ENCODE results near the gene TGFB3. TPM values are rescaled to one million over a fixed set of nuclear protein-coding genes. Genes with fewer than 3 reads are reported as not detected.
A peak's percentile ranks its signal among the peaks of the same experiment; 100 is the strongest.

The TGFB3 gene
- total RNA-seq, 8 experiments from 2014 or later = 0.96 to 21.7 (median 3.6) TPM

DNA sequence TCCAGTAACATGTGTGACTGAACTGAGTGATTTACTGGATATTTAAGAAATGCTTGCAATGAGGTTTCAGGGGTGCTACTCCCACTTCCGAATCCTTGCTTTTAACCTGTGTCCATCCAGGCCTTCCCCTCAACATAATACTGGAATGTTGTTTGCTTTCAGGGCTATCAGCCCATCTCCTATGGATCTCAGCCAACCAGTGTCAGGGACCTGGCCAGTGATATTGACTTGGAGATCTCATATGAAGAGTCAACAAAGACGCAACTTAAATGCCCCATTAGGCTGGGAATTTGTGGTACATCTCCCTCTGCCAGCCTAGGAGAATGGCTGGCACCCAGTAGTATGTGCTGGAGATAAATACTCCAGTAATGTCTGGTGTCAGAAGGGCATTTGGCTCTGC, 2.9 kb upstream of the TGFB3 start:
- Histone ChIP-seq H3K4me1 (replicated peaks in 1 of 2) (peaks cover 7 to 11% of the 10 kb centered on the region in 2 donors), H3K27ac (no peak overlapping the region), H3K4me3 (no peak overlapping the region)
- 60 to 100% (median 83%) methylated on average over 1 to 2 of the region's 2 CpGs; no CpG with 5 or more reads in 7 of the 10 experiments for WGBS, 10 experiments
- in situ Hi-C loops (cut with MboI; ENCODE audit: low pct_unique_long_range_greater_than_20kb in 2 of 9, low sequenced_read_pairs in 9 of 9, unreplicated experiment in 9 of 9) = loop anchor here in 6 of 9 experiments (10.0 to 25.0 kb wide), 3 partner anchors 80 to 272 kb away; no protein-coding TSS in a partner anchor
- ATAC-seq (replicated peaks in 6 of 8) = no peak

GRCh38 chr14:75983019-75983358, 1.2 kb upstream of the TGFB3 start:
- 29 to 81% (median 40%) methylated on average over 1 to 6 of the region's 7 CpGs; no CpG with 5 or more reads in 3 of the 10 experiments for WGBS, 10 experiments
- Histone ChIP-seq H3K27ac (no peak overlapping the region), H3K4me1 (replicated peaks in 1 of 2) (peaks cover 7 to 11% of the 10 kb centered on the region in 2 donors), H3K4me3 (peak overlapping the region in 3 of 5 donors; percentile 61 to 78 (median 63))
- in situ Hi-C loops (cut with MboI; ENCODE audit: low pct_unique_long_range_greater_than_20kb in 2 of 9, low sequenced_read_pairs in 9 of 9, unreplicated experiment in 9 of 9) = loop anchor here in 6 of 9 experiments (10.0 to 25.0 kb wide), 3 partner anchors 78 to 271 kb away; no protein-coding TSS in a partner anchor
- ATAC-seq (replicated peaks in 6 of 8) = no peak

DNA sequence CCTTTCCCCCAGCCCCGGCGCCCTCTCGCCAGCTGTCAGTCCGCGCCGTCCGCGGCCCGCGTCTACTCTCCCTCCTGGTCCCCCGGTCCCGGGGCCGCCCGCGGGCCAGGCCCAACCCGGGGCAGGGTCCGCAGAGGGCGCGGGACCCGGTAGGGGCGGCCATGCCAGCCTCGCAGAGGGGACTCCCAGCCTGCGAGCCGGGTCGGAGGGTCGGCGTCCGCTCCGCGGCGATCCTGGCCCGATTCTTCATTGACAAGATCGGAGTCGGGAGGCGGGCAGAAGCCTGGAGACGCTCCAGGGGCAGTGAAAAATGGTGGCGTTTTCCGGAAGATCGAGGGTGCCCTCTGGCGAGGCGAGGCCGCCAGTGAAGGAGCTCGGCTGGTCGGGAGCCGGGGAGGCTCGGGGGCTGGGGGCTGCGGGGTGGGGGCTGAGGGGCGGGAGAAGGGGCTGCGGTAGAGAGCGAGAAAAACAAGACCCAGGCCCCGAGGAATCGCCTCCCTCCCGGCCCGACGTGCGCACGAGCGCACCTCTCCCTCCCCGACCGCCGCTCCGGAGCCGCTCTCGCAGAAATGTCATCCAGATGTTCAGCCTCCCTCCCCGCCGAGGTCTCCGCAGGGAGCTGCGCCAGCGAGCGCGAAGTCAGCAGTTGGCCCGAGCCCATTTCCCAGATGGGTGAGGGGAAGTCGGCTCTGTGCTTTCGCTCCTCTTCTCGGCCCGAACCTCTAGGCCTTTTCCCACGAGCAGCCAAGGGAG, 647 bp upstream of the TGFB3 start:
- Histone ChIP-seq H3K4me3 (peak overlapping the region; percentile 61 to 94 (median 63)), H3K4me1 (replicated peaks in 1 of 2) (peaks cover 7 to 11% of the 10 kb centered on the region in 2 donors), H3K27ac (peak overlapping the region in 1 of 2 donors; percentile 24)
- WGBS, 10 experiments = 0% methylated on average over 2 to 9 of the region's 77 CpGs; no CpG with 5 or more reads in 7 of the 10 experiments
- in situ Hi-C loops (cut with MboI; ENCODE audit: low pct_unique_long_range_greater_than_20kb in 2 of 9, low sequenced_read_pairs in 9 of 9, unreplicated experiment in 9 of 9) = loop anchor here in 6 of 9 experiments (10.0 to 25.0 kb wide), 3 partner anchors 78 to 270 kb away; no protein-coding TSS in a partner anchor
- ATAC-seq (replicated peaks in 6 of 8) = peak; percentile 25 to 83 (median 76)

DNA sequence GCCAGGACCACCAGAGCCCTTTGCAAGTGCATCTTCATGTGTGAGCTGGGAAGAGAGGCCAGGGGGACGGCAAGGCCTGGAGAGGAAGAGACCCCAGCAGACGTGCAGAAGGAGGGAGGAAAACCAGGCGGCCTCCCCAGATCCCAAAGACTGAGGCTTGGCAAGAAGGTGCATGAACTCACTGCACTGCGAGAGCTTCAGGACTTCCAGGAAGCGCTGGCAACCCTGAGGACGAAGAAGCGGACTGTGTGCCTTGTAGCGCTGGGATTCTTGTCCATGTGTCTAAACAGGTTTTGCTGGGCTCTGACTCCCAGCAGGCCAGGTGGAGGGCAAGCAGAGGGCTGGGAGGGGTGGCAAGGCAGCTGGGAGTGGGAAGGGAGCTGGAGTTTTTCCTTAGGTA, 939 bp downstream of the TGFB3 start:
- 18 to 100% (median 80%) methylated on average over 1 to 5 of the region's 8 CpGs; no CpG with 5 or more reads in 5 of the 10 experiments for WGBS, 10 experiments
- Histone ChIP-seq H3K27ac (no peak overlapping the region), H3K4me3 (no peak overlapping the region), H3K4me1 (replicated peaks in 1 of 2) (peaks cover 4 to 7% of the 10 kb centered on the region in 2 donors)
- no peak for ATAC-seq (replicated peaks in 6 of 8)
- in situ Hi-C loops (cut with MboI; ENCODE audit: low pct_unique_long_range_greater_than_20kb in 2 of 9, low sequenced_read_pairs in 9 of 9, unreplicated experiment in 9 of 9) = loop anchor here in 6 of 9 experiments (10.0 to 25.0 kb wide), 3 partner anchors 76 to 269 kb away; no protein-coding TSS in a partner anchor

GRCh38 chr14:75979648-75980565, 1.9 kb downstream of the TGFB3 start:
- Histone ChIP-seq H3K27ac (no peak overlapping the region), H3K4me1 (replicated peaks in 1 of 2) (peaks cover 4 to 7% of the 10 kb centered on the region in 2 donors), H3K4me3 (no peak overlapping the region)
- ATAC-seq (replicated peaks in 6 of 8) = no peak
- WGBS, 10 experiments = 0 to 100% (median 76%) methylated on average over 2 to 9 of the region's 27 CpGs; no CpG with 5 or more reads in 5 of the 10 experiments
- in situ Hi-C loops (cut with MboI; ENCODE audit: low pct_unique_long_range_greater_than_20kb in 2 of 9, low sequenced_read_pairs in 9 of 9, unreplicated experiment in 9 of 9) = loop anchor here in 7 of 9 experiments (10.0 to 25.0 kb wide), 4 partner anchors 65 to 268 kb away; no protein-coding TSS in a partner anchor

GRCh38 chr14:75979071-75979571, 2.7 kb downstream of the TGFB3 start:
- in situ Hi-C loops (cut with MboI; ENCODE audit: low pct_unique_long_range_greater_than_20kb in 2 of 9, low sequenced_read_pairs in 9 of 9, unreplicated experiment in 9 of 9) = loop anchor here in 5 of 9 experiments (10.0 to 25.0 kb wide), 3 partner anchors 64 to 267 kb away; no protein-coding TSS in a partner anchor
- 38 to 80% methylated on average over 1 to 4 of the region's 14 CpGs; no CpG with 5 or more reads in 8 of the 10 experiments for WGBS, 10 experiments
- Histone ChIP-seq H3K4me3 (no peak overlapping the region), H3K27ac (no peak overlapping the region), H3K4me1 (replicated peaks in 1 of 2) (peaks cover 4 to 7% of the 10 kb centered on the region in 2 donors)
- ATAC-seq (replicated peaks in 6 of 8) = peak in 3 of 8 experiments; percentile 1 to 8 (median 3)

DNA sequence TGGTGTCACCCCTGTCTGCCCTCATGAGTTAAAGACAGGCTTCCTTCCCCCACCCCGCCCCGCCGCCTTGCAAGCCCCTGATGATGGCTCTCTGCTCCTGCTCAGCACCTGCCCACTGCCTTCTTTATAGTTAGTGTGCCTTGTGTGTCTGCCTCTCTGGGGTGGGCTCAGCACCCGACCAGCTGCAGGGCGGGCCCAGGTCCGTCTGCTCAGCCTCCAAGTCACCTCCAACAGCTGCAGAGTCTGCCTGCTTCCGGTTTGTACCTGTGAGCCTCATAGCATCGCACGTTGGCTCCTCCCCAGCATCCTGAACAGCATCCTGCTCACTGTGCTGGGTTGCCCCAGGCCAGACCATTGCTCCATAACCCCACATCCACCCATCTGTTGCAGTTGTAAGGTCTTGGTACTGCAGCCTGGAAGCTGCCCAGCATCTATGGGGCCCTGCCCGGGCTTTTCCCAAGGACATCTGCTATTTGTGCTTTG, 3.5 kb downstream of the TGFB3 start:
- ATAC-seq (replicated peaks in 6 of 8) = peak in 1 of 8 experiments; percentile 1
- H3K4me3 ChIP-seq = no peak overlapping the region
- no peak overlapping the region for H3K27ac ChIP-seq

GRCh38 chr14:75977582-75977943, 4.2 kb downstream of the TGFB3 start:
- no peak overlapping the region for H3K27ac ChIP-seq
- 0 to 100% (median 54%) methylated on average over 1 to 3 of the region's 3 CpGs for WGBS, 10 experiments
- H3K4me1 ChIP-seq (replicated peaks in 1 of 2) = peaks cover 4 to 10% of the 10 kb centered on the region in 2 donors
- in situ Hi-C loops (cut with MboI; ENCODE audit: low pct_unique_long_range_greater_than_20kb in 2 of 9, low sequenced_read_pairs in 9 of 9, unreplicated experiment in 9 of 9) = loop anchor here in 5 of 9 experiments (10.0 to 25.0 kb wide), 3 partner anchors 63 to 265 kb away; no protein-coding TSS in a partner anchor
- no peak for ATAC-seq (replicated peaks in 6 of 8)
- no peak overlapping the region for H3K4me3 ChIP-seq

More for the DNA sequence above, 3.5 kb downstream of the TGFB3 start:
- H3K4me1 ChIP-seq (replicated peaks in 1 of 2) = peaks cover 4 to 8% of the 10 kb centered on the region in 2 donors
- 100% methylated on average over 1 to 2 of the region's 10 CpGs; no CpG with 5 or more reads in 8 of the 10 experiments for WGBS, 10 experiments
- in situ Hi-C loops (cut with MboI; ENCODE audit: low pct_unique_long_range_greater_than_20kb in 2 of 9, low sequenced_read_pairs in 9 of 9, unreplicated experiment in 9 of 9) = loop anchor here in 5 of 9 experiments (10.0 to 25.0 kb wide), 3 partner anchors 63 to 266 kb away; no protein-coding TSS in a partner anchor

- Histone ChIP-seq H3K27ac (no peak overlapping the region), H3K4me3 (no peak overlapping the region), H3K4me1 (replicated peaks in 1 of 2) (peaks cover 4 to 10% of the 10 kb centered on the region in 2 donors)
- in situ Hi-C loops (cut with MboI; ENCODE audit: low pct_unique_long_range_greater_than_20kb in 2 of 9, low sequenced_read_pairs in 9 of 9, unreplicated experiment in 9 of 9) = loop anchor here in 5 of 9 experiments (10.0 to 25.0 kb wide), 3 partner anchors 62 to 265 kb away; no protein-coding TSS in a partner anchor
- WGBS, 10 experiments = 30 to 100% (median 68%) methylated on average over 2 to 6 of the region's 8 CpGs; no CpG with 5 or more reads in 1 of the 10 experiments
- no peak for ATAC-seq (replicated peaks in 6 of 8)
Measured at GRCh38 chr14:75976826-75977581, 4.8 kb downstream of the TGFB3 start.

DNA sequence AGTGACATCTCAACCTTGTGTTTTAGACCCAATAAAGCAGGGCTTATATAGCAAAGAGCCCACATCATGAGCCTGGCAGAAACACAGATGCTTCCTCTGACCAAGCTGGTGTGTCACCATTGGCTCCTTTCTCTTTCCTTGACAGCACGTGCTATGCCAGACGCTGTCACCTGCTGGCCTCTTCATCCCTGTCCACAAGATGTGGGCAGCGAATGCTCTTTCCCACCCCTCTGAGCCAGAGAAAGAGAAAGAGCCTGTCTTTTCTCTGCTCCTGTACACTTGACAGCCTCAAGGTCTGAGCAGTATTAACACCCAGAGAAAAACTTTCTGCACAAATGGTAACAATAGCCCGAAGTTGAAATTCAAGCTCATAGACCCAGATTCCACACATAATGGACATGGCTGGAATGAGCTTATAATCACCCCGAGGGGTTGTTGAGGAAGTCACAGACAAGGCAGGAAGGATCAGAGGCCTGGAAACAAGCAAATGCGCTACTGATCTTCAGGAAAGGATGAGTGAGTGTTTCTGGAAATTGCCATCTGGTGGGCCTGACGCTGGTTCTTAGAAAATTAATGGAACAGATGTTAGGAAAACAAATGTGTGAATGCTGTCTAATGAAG, 8.9 kb downstream of the TGFB3 start:
- no peak overlapping the region for H3K4me3 ChIP-seq
- in situ Hi-C loops (cut with MboI; ENCODE audit: low pct_unique_long_range_greater_than_20kb in 2 of 9, low sequenced_read_pairs in 9 of 9, unreplicated experiment in 9 of 9) = loop anchor here in 3 of 9 experiments (10.0 to 25.0 kb wide), 3 partner anchors 58 to 261 kb away; no protein-coding TSS in a partner anchor
- H3K4me1 ChIP-seq (replicated peaks in 1 of 2) = peaks cover 0 to 3% of the 10 kb centered on the region in 2 donors
- H3K27ac ChIP-seq = no peak overlapping the region
- 6 to 66% (median 27%) methylated on average over 1 to 6 of the region's 7 CpGs for WGBS, 10 experiments
- peak in 6 of 8 experiments; percentile 28 to 84 (median 50) for ATAC-seq (replicated peaks in 6 of 8)

DNA sequence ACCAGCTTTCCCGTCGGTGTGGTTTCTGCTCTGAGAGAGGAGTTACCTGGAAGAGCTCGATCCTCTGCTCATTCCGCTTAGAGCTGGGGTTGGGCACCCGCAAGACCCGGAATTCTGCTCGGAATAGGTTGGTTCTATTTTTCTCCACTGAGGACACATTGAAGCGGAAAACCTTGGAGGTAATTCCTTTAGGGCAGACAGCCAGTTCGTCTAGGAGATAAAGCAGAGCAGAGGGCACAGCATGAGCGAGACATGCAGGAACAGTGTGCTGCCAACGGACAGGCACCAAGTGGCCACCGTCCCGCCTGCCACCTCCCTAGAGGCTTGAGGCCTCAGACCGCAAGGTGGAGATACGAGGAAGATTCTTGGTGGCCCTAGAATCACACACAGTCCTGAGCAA, 10.3 kb downstream of the TGFB3 start:
- 60 to 100% (median 90%) methylated on average over 1 to 10 of the region's 15 CpGs; no CpG with 5 or more reads in 2 of the 10 experiments for WGBS, 10 experiments

More for the DNA sequence above, 10.3 kb downstream of the TGFB3 start:
- no peak for ATAC-seq (replicated peaks in 6 of 8)
- H3K4me3 ChIP-seq = no peak overlapping the region
- in situ Hi-C loops (cut with MboI; ENCODE audit: low pct_unique_long_range_greater_than_20kb in 2 of 9, low sequenced_read_pairs in 9 of 9, unreplicated experiment in 9 of 9) = loop anchor here in 3 of 9 experiments (10.0 to 25.0 kb wide), 3 partner anchors 57 to 259 kb away; no protein-coding TSS in a partner anchor
- no peak overlapping the region for H3K27ac ChIP-seq
- H3K4me1 ChIP-seq (replicated peaks in 1 of 2) = peaks cover 0 to 3% of the 10 kb centered on the region in 2 donors
